A549 (cell line): ENCODE data around the gene NADSYN1. TPM values are rescaled to one million over a fixed set of nuclear protein-coding genes. Genes with fewer than 3 reads are reported as not detected.

Source experiments
- ATAC-seq, 2 experiments: fragments of 200-7000 bp in 1 of 2; fragments of >200 bp in 1 of 2; cut with Nextera tagmentation in 1 of 2; cut with Tn5 transposase in 1 of 2; 3 replicates each; pipeline versions ENCODE4 v1.8.0 to v1.9.1; 2018 to 2020; ENCODE audit warnings: mild to moderate bottlenecking in 1 of 2, moderate library complexity in 1 of 2
- CTCF ChIA-PET: fragments of 300-600 bp; sonication (Branson Sonifier 250); formaldehyde crosslinking; extraction: SDS; loops from one replicate; lab custom pipeline; 2021; ENCODE audit warnings: antibody characterized with exemption, inconsistent platforms; lab: Yijun Ruan, JAX
- POLR2A ChIA-PET: fragments of 350-600 bp; formaldehyde crosslinking; extraction: SDS; loops from one replicate; lab custom pipeline; 2021; ENCODE audit warnings: antibody characterized with exemption, inconsistent platforms; lab: Yijun Ruan, JAX
- DNase-seq, 2 experiments: peaks; one replicate each; pipeline versions ENCODE4 v3.0.0 to v3.0.0-alpha.2; 2011 to 2016; ENCODE audit warnings: low read depth in 1 of 2, low spot score in 1 of 2
- FAIRE-seq: peaks from 2 replicates; lab custom pipeline; 2011; peaks lifted over from hg19 to GRCh38; lab: Jason Lieb, UNC
- H3K27ac ChIP-seq, 2 experiments: fragments of >200 bp; sonication (Bioruptor Twin); formaldehyde crosslinking; 3 replicates each; pipeline ENCODE4 v1.5.1; 2016 to 2017
- H3K4me1 ChIP-seq: fragments of >200 bp; sonication (Bioruptor Twin); formaldehyde crosslinking; 3 replicates; pipeline ENCODE4 v1.6.1; 2016
- H3K4me2 ChIP-seq: fragments of >200 bp; sonication (Bioruptor Twin); formaldehyde crosslinking; 3 replicates; pipeline ENCODE4 v1.6.1; 2016
- H3K4me3 ChIP-seq: fragments of >200 bp; sonication (Bioruptor Twin); formaldehyde crosslinking; 3 replicates; pipeline ENCODE4 v1.5.1; 2016
- H3K9me3 ChIP-seq: fragments of >200 bp; sonication (Bioruptor Twin); formaldehyde crosslinking; 3 replicates; pipeline ENCODE4 v1.6.1; 2016
- BHLHE40 ChIP-seq: IDR thresholded peaks from 2 replicates; pipeline ENCODE4 v1.6.1; 2012; ENCODE audit warnings: low read depth, low read length, inconsistent platforms
- CBX2 ChIP-seq: fragments of 200-600 bp; sonication (generic); IDR thresholded peaks from 2 replicates; pipeline ENCODE4 v1.6.1; 2016; ENCODE audit warnings: low read depth, mild to moderate bottlenecking, borderline replicate concordance
- CEBPB ChIP-seq, 2 experiments: fragments of >200 bp in 1 of 2; sonication (Bioruptor Twin) in 1 of 2; formaldehyde crosslinking in 1 of 2; IDR thresholded peaks; 2 replicates each; pipeline ENCODE4 v1.6.1; 2012 to 2016
- ESRRA ChIP-seq: fragments of 150-350 bp; IDR thresholded peaks from 2 replicates; pipeline ENCODE4 v1.6.1; 2014; ENCODE audit warnings: mild to moderate bottlenecking, low read length, borderline replicate concordance
- FOXS1 ChIP-seq: fragments of 250-450 bp; sonication (Bioruptor Pico); IDR thresholded peaks from 2 replicates; pipeline ENCODE4 v1.5.0; 2020; ENCODE audit warnings: mild to moderate bottlenecking, moderate library complexity
- HDAC2 ChIP-seq: fragments of 200-600 bp; sonication (generic); IDR thresholded peaks from 2 replicates; pipeline ENCODE4 v1.6.1; 2016
- HOXB5 ChIP-seq: fragments of 250-450 bp; sonication (Bioruptor Pico); IDR thresholded peaks from 2 replicates; pipeline ENCODE4 v1.5.0; 2020; ENCODE audit warnings: mild to moderate bottlenecking, moderate library complexity
- JUNB ChIP-seq: fragments of >200 bp; sonication (Bioruptor Twin); formaldehyde crosslinking; IDR thresholded peaks from 2 replicates; pipeline ENCODE4 v1.6.1; 2016
- POLR2A ChIP-seq: IDR thresholded peaks from 2 replicates; pipeline ENCODE4 v1.6.1; 2012; ENCODE audit warnings: mild to moderate bottlenecking, low read length
- POLR2AphosphoS2 ChIP-seq: conservative IDR thresholded peaks from 2 replicates; pipeline ENCODE4 v1.6.1; 2012; ENCODE audit warnings: low read length, improper control_type of control experiment, inconsistent platforms
- RAD21 ChIP-seq, 2 experiments: fragments of >200 bp in 1 of 2; sonication (Bioruptor Twin) in 1 of 2; formaldehyde crosslinking in 1 of 2; IDR thresholded peaks in 1 of 2; conservative IDR thresholded peaks in 1 of 2; 2 replicates in 1 of 2; 3 replicates in 1 of 2; pipeline ENCODE4 v1.6.1; 2012 to 2018; ENCODE audit warnings: inconsistent platforms in 1 of 2
- RFX5 ChIP-seq: fragments of 450-650 bp; IDR thresholded peaks from 2 replicates; pipeline ENCODE4 v1.7.1; 2014; ENCODE audit warnings: antibody characterized with exemption, mild to moderate bottlenecking, moderate library complexity
- SMC3 ChIP-seq: fragments of >200 bp; sonication (Bioruptor Twin); formaldehyde crosslinking; IDR thresholded peaks from 3 replicates; pipeline ENCODE4 v1.6.1; 2018; ENCODE audit warnings: inconsistent platforms
- SREBF2 ChIP-seq: fragments of 450-650 bp; IDR thresholded peaks from 2 replicates; pipeline ENCODE4 v1.6.1; 2014; ENCODE audit warnings: mild to moderate bottlenecking, moderate library complexity
- ZC3H11A ChIP-seq: fragments of 450-650 bp; IDR thresholded peaks from 2 replicates; pipeline ENCODE4 v1.6.1; 2014; ENCODE audit warnings: antibody characterized with exemption, mild to moderate bottlenecking
- ZFP36 ChIP-seq: fragments of 450-650 bp; IDR thresholded peaks from 2 replicates; pipeline ENCODE4 v1.6.1; 2014; ENCODE audit warnings: borderline replicate concordance; ENCODE audit not compliant: partially characterized antibody
- WGBS: methylation state at CpG from one replicate; pipeline ENCODE4 v1.1.6; 2017; ENCODE audit errors: missing lambda C conversion rate; 5-methylcytosine and 5-hydroxymethylcytosine counted together
- polyA plus RNA-seq, 4 experiments: library from polyadenylated mRNA; depleted of rRNA in 3 of 4; stranded (reverse); fragments of >200 nt; fragmentation: RNase III in 1 of 4; extraction: RNeasy Plus Mini Kit Qiagen cat#74134 plus additional on column Dnase treatment in 1 of 4; gene quantifications; 2 replicates in 3 of 4; 3 replicates in 1 of 4; pipeline ENCODE4 v1.2.3, GENCODE V29; 2011 to 2017
- TF ChIP-seq, protein P1 (sequence below): IDR thresholded peaks from 2 replicates; pipeline ENCODE4 v1.6.1; 2012
- TF ChIP-seq, protein P2 (sequence below): fragments of 200-600 bp; sonication (generic); IDR thresholded peaks from 2 replicates; pipeline ENCODE4 v1.6.1; 2016; ENCODE audit warnings: antibody characterized with exemption, mild to moderate bottlenecking, moderate library complexity
- TF ChIP-seq, protein P3 (sequence below): fragments of 450-650 bp; IDR thresholded peaks from 2 replicates; pipeline ENCODE4 v1.6.1; 2014; ENCODE audit warnings: antibody characterized with exemption
- TF ChIP-seq, protein P4 (sequence below): fragments of 150-350 bp; IDR thresholded peaks from 2 replicates; pipeline ENCODE4 v1.6.1; 2014; ENCODE audit warnings: low read depth, mild to moderate bottlenecking, low read length

NADSYN1 gene
- polyA plus RNA-seq, 2 of the 4 experiments (the other 2 are of a cell fraction) = 34.6 to 63.3 TPM

DNA sequence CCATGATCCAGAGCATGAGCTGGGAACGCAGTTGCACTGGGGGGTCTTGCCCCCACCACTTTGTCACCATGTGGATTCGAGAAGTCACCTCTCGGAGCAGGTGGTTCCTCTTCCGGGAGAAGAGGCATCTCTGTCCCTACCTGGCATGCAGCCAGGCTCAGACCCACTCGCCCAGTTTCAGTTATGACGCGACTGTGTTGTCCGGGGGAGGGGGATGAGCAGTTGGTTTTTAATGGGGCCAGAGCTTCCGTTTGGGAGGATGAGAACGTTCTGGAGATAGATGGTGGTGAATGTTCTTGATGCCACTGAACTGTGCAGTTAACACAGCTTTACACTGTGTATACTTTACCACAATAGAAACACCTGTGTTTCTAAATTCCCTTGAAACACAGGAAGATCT is 46.3 kb upstream of the NADSYN1 start:
- H3K4me3 ChIP-seq = no peak overlapping the region
- no peak overlapping the region for H3K4me2 ChIP-seq
- WGBS = 69% methylated on average over 10 of the region's 10 CpGs
- H3K4me1 ChIP-seq = no peaks in the 10 kb centered on the region
- ChIA-PET CTCF (interaction anchor here (0.7 to 2.6 kb wide), 3 partner anchors 9 to 13 kb away, joined by 3 to 5 read pairs (median 4); no protein-coding TSS in a partner anchor), POLR2A (no interaction called here)
- no peak for TF ChIP-seq HDAC2
- no peak for TF ChIP-seq ZFP36
- TF ChIP-seq FOXS1 (CRISPR knock-in tag) = no peak
- no peak for TF ChIP-seq POLR2AphosphoS2
- no peak for TF ChIP-seq POLR2A
- TF ChIP-seq, protein P1, sequence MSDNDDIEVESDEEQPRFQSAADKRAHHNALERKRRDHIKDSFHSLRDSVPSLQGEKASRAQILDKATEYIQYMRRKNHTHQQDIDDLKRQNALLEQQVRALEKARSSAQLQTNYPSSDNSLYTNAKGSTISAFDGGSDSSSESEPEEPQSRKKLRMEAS = no peak
- TF ChIP-seq RFX5 = no peak
- TF ChIP-seq, protein P2, sequence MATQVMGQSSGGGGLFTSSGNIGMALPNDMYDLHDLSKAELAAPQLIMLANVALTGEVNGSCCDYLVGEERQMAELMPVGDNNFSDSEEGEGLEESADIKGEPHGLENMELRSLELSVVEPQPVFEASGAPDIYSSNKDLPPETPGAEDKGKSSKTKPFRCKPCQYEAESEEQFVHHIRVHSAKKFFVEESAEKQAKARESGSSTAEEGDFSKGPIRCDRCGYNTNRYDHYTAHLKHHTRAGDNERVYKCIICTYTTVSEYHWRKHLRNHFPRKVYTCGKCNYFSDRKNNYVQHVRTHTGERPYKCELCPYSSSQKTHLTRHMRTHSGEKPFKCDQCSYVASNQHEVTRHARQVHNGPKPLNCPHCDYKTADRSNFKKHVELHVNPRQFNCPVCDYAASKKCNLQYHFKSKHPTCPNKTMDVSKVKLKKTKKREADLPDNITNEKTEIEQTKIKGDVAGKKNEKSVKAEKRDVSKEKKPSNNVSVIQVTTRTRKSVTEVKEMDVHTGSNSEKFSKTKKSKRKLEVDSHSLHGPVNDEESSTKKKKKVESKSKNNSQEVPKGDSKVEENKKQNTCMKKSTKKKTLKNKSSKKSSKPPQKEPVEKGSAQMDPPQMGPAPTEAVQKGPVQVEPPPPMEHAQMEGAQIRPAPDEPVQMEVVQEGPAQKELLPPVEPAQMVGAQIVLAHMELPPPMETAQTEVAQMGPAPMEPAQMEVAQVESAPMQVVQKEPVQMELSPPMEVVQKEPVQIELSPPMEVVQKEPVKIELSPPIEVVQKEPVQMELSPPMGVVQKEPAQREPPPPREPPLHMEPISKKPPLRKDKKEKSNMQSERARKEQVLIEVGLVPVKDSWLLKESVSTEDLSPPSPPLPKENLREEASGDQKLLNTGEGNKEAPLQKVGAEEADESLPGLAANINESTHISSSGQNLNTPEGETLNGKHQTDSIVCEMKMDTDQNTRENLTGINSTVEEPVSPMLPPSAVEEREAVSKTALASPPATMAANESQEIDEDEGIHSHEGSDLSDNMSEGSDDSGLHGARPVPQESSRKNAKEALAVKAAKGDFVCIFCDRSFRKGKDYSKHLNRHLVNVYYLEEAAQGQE = no peak
- no peak for TF ChIP-seq RAD21 (conservative IDR thresholded peaks at IDR 0.05 in 1 of 2, IDR thresholded peaks at IDR 0.05 in 1 of 2)
- no peak for TF ChIP-seq ZC3H11A
- TF ChIP-seq, protein P3, sequence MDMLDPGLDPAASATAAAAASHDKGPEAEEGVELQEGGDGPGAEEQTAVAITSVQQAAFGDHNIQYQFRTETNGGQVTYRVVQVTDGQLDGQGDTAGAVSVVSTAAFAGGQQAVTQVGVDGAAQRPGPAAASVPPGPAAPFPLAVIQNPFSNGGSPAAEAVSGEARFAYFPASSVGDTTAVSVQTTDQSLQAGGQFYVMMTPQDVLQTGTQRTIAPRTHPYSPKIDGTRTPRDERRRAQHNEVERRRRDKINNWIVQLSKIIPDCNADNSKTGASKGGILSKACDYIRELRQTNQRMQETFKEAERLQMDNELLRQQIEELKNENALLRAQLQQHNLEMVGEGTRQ = no peak
- TF ChIP-seq HOXB5 (CRISPR knock-in tag) = no peak
- TF ChIP-seq ESRRA = no peak
- TF ChIP-seq BHLHE40 = no peak
- TF ChIP-seq SMC3 = no peak
- no peak for TF ChIP-seq CEBPB (IDR thresholded peaks at IDR 0.05)
- peaks cover 5% of the 10 kb centered on the region for H3K9me3 ChIP-seq
- no peak overlapping the region for H3K27ac ChIP-seq
- DNase-seq = no peak
- no peak for FAIRE-seq
- ATAC-seq = no peak

DNA sequence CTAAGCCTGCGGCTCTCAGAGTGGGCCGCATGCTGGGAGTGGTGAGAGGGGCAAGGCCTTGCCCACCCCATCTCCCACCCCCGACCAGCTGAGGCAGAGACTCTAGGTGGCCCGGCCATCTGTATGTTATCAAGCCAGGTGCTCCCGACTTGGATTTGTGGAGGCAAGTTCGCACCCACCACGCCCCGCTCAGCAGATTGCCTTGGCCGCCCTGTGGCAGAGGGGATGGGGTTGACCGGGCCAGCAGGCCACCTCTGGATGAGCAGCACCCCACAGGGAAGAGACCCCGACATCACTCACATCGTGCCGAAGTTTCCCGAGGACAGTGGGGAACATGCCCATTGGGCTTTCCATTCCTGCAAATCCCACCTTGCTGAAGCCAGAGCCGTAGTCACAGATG is 45.6 kb upstream of the NADSYN1 start:
- POLR2A ChIA-PET = no interaction called here
- ATAC-seq (no peak), DNase-seq (no peak), FAIRE-seq (no peak)
- 100% methylated on average over 6 of the region's 15 CpGs for WGBS
- Histone ChIP-seq H3K4me1 (no peaks in the 10 kb centered on the region), H3K4me3 (no peak overlapping the region)
- TF ChIP-seq, protein P1 = no peak
- TF ChIP-seq JUNB (no peak), POLR2AphosphoS2 (no peak), SREBF2 (no peak), CBX2 (no peak)
- TF ChIP-seq, protein P4, sequence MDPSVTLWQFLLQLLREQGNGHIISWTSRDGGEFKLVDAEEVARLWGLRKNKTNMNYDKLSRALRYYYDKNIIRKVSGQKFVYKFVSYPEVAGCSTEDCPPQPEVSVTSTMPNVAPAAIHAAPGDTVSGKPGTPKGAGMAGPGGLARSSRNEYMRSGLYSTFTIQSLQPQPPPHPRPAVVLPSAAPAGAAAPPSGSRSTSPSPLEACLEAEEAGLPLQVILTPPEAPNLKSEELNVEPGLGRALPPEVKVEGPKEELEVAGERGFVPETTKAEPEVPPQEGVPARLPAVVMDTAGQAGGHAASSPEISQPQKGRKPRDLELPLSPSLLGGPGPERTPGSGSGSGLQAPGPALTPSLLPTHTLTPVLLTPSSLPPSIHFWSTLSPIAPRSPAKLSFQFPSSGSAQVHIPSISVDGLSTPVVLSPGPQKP = no peak
- TF ChIP-seq, all 56 proteins: peak for 0
- H3K27ac ChIP-seq = no peak overlapping the region
- peaks cover 5% of the 10 kb centered on the region for H3K9me3 ChIP-seq
- CTCF ChIA-PET = interaction anchor here (1.4 kb wide), 1 partner anchor 13 kb away, joined by 4 read pairs; no protein-coding TSS in a partner anchor
- no peak overlapping the region for H3K4me2 ChIP-seq
